Glutamatergic neuron (in vitro differentiated cells): ENCODE results near the gene CCDC9. TPM values are rescaled to one million over a fixed set of nuclear protein-coding genes. Genes with fewer than 3 reads are reported as not detected.

Experiments
- DNase-seq: peaks from one replicate; pipeline ENCODE4 v3.0.0; 2022
- H3K27ac Mint-ChIP-seq: one replicate; pipeline ENCODE4 v1.8.0; 2020; ENCODE audit warnings: mild to moderate bottlenecking, mixed read lengths, inconsistent platforms; ENCODE audit not compliant: unreplicated experiment
- H3K27me3 Mint-ChIP-seq: one replicate; pipeline ENCODE4 v1.8.0; 2020; ENCODE audit warnings: mild to moderate bottlenecking, moderate library complexity, mixed read lengths, inconsistent platforms; ENCODE audit not compliant: unreplicated experiment
- H3K36me3 Mint-ChIP-seq: one replicate; pipeline ENCODE4 v1.8.0; 2020; ENCODE audit warnings: mild to moderate bottlenecking, mixed read lengths, inconsistent platforms; ENCODE audit not compliant: unreplicated experiment
- H3K4me1 Mint-ChIP-seq: one replicate; pipeline ENCODE4 v1.8.0; 2020; ENCODE audit warnings: mild to moderate bottlenecking, low read depth, mixed read lengths, inconsistent platforms; ENCODE audit not compliant: unreplicated experiment
- H3K4me3 Mint-ChIP-seq: one replicate; pipeline ENCODE4 v1.8.0; 2020; ENCODE audit warnings: mild to moderate bottlenecking, mixed read lengths, inconsistent platforms; ENCODE audit not compliant: unreplicated experiment
- H3K9me3 Mint-ChIP-seq: one replicate; pipeline ENCODE4 v1.8.0; 2020; ENCODE audit warnings: mild to moderate bottlenecking, moderate library complexity, mixed read lengths, inconsistent platforms; ENCODE audit not compliant: unreplicated experiment
- total RNA-seq: library from RNA; stranded (reverse); fragmentation: NEBNext Ultra II Directional; extraction: Animal tissue kit (Norgen Biotek cat#: 25700); gene quantifications from one replicate; pipeline ENCODE4 v1.2.1, GENCODE V29; 2021; ENCODE audit not compliant: unreplicated experiment
- TF ChIP-seq, protein P1 (sequence below): fragments of 200-600 bp; sonication (generic); IDR thresholded peaks from one replicate; pipeline ENCODE4 v1.5.0; 2021; ENCODE audit not compliant: partially characterized antibody, unreplicated experiment

CCDC9 gene
- total RNA-seq, 1 donor from 2014 or later = 16.8 TPM

DNA sequence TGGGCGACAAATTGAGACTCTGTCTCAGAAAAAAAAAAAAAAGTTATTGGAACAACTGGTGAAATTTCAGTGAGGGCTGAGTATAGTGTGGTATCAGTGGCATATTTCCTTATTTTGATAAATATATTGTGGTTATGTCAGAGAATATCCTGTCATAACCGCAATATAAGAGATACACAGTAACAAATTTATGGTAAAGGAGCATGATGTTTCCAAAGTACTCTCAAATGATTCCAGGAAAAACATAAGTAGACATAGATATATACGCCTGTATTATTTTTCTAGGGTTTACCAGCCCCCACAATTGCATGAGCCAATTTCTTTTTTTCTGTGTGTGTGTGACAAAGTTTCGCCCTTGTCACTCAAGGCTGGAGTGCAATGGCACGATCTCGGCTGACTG lies 47.6 kb downstream of the CCDC9 start:
- Mint-ChIP-seq H3K36me3 (no peaks in the 10 kb centered on the region), H3K4me3 (no peak overlapping the region), H3K9me3 (peaks cover 1% of the 10 kb centered on the region), H3K27me3 (no peaks in the 10 kb centered on the region), H3K27ac (no peak overlapping the region), H3K4me1 (no peaks in the 10 kb centered on the region)
- DNase-seq = no peak
- TF ChIP-seq, protein P1, sequence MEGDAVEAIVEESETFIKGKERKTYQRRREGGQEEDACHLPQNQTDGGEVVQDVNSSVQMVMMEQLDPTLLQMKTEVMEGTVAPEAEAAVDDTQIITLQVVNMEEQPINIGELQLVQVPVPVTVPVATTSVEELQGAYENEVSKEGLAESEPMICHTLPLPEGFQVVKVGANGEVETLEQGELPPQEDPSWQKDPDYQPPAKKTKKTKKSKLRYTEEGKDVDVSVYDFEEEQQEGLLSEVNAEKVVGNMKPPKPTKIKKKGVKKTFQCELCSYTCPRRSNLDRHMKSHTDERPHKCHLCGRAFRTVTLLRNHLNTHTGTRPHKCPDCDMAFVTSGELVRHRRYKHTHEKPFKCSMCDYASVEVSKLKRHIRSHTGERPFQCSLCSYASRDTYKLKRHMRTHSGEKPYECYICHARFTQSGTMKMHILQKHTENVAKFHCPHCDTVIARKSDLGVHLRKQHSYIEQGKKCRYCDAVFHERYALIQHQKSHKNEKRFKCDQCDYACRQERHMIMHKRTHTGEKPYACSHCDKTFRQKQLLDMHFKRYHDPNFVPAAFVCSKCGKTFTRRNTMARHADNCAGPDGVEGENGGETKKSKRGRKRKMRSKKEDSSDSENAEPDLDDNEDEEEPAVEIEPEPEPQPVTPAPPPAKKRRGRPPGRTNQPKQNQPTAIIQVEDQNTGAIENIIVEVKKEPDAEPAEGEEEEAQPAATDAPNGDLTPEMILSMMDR = no peak

DNA sequence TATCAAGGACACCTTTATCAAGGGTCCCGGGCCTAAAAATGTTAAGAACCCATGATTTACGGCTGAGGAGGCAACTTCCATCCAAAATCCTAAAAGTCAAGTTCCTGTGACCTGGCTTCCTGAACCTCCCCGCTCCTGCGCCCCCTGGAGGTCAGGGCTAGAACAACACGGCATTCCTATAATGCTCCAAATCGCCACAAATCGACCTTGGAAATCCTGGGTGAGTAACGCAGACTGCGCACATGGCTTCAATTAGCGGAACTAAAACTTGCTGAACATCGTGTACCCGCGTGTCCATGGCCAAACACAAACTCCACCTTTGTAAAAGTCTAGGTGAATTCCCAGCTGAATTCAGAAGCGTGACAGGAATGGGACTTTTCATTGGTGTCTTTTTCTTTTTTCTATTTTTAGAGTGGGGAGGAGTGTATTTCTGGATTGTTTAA lies 49.0 kb downstream of the CCDC9 start:
- peak; percentile 83 for DNase-seq
- H3K4me1 Mint-ChIP-seq = no peaks in the 10 kb centered on the region
- H3K27me3 Mint-ChIP-seq = no peaks in the 10 kb centered on the region
- H3K9me3 Mint-ChIP-seq = peaks cover 1% of the 10 kb centered on the region
- no peaks in the 10 kb centered on the region for H3K36me3 Mint-ChIP-seq
- H3K27ac Mint-ChIP-seq = peak overlapping the region; percentile 28
- TF ChIP-seq, protein P1 = peak; percentile 95
- H3K4me3 Mint-ChIP-seq = no peak overlapping the region

DNA sequence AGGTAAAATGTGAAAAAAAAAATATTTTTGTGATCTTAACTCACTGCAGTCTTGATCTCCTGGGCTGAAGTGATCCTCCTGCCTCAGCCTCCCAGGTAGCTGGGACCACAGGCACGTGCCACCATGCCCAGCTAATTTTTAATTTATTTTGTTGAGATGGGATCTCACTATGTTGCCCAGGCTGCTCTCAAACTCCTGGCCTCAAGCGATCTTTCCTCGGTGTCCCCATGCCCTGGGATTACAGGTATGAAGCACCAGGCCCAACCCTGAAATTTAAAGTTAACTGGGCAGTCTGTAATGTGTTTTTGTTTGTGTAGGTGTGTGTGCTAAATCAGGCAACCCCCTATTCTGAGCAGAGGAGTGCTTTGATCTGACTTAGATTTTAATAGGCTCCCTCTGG lies 50.0 kb downstream of the CCDC9 start:
- Mint-ChIP-seq H3K9me3 (peaks cover 3% of the 10 kb centered on the region), H3K27ac (no peak overlapping the region), H3K27me3 (no peaks in the 10 kb centered on the region), H3K36me3 (no peaks in the 10 kb centered on the region), H3K4me3 (no peak overlapping the region), H3K4me1 (no peaks in the 10 kb centered on the region)
- DNase-seq = no peak
- TF ChIP-seq, protein P1 = no peak

DNA sequence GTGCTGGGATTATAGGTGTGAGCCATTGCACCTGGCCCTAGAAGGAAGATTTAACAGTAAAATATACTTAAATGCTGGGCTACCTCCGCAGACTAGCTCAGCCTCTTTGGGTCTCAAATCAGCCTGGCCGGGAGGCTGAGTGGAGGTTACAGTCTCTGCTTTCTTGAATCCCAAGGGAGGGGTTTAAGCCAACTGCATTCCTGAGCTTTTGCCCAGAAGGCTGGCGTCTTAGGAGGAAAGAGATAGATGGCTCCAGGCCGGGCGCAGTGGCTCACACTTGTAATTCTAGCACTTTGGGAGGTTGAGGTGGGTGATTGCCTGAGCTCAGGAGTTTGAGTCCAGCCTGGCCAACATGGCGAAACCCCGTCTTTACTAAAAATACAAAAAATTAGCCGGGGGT lies 52.7 kb downstream of the CCDC9 start:
- Mint-ChIP-seq H3K27ac (no peak overlapping the region), H3K27me3 (no peaks in the 10 kb centered on the region), H3K36me3 (no peaks in the 10 kb centered on the region), H3K9me3 (peaks cover 4% of the 10 kb centered on the region), H3K4me1 (no peaks in the 10 kb centered on the region), H3K4me3 (no peak overlapping the region)
- TF ChIP-seq, protein P1 = no peak
- DNase-seq = no peak

DNA sequence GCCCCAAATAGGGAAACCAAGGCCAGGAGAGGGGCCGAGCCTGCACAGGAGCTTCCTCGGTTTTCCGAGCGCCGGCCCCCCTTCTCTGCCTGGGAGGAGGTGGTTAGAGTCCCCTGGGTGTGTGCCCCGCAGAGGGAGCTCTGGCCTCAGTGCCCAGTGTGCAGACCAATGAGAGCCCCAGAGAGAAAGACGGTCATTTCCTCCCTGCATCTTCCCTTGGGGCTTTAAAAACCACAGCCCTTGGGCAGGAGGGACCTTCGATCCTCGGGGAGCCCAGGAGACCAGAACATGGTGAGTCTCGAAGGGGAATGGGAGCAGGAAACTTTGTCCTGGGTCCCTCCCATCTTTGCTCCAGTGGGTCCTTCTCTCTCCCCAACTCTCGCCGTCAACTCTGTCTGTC lies 53.3 kb downstream of the CCDC9 start, which contains the start of gene C5AR1:
Gene C5AR1, plus strand, starts transcription at position 254 of the 400 bp plus-strand sequence. Its CDS starts 35 bp downstream, at position 289.
- peaks cover 4% of the 10 kb centered on the region for H3K9me3 Mint-ChIP-seq
- no peak for DNase-seq
- no peak within 1 kb of the TSS for H3K27ac Mint-ChIP-seq
- H3K27me3 Mint-ChIP-seq = no peaks in the 10 kb centered on the region
- no peak within 1 kb of the TSS for H3K4me3 Mint-ChIP-seq
- TF ChIP-seq, protein P1 = no peak
- H3K36me3 Mint-ChIP-seq = no peaks in the 10 kb centered on the region
- H3K4me1 Mint-ChIP-seq = no peaks in the 10 kb centered on the region
